ENCODE results near the gene COL4A2.

COL4A2 gene

GRCh38 chr13:110271313-110271712 lies 35.8 kb upstream of the COL4A2 start:
- no peak overlapping the region for H3K27ac ChIP-seq
- no peak for DNase-seq (ENCODE audit: low read depth, low spot score)

- DNase-seq (ENCODE audit: low read depth, low spot score), result no peak
- H3K27ac ChIP-seq, result no peak overlapping the region
Observed at GRCh38 chr13:110272227-110272626, 34.9 kb upstream of the COL4A2 start.

GRCh38 chr13:110272651-110273050 lies 34.4 kb upstream of the COL4A2 start:
- H3K27ac ChIP-seq, result no peak overlapping the region

GRCh38 chr13:110273254-110273653 lies 33.8 kb upstream of the COL4A2 start:
- no peak for DNase-seq (ENCODE audit: low read depth, low spot score)
- no peak overlapping the region for H3K27ac ChIP-seq

More at GRCh38 chr13:110272651-110273050, 34.4 kb upstream of the COL4A2 start:
- no peak for DNase-seq (ENCODE audit: low read depth, low spot score)

- H3K27ac ChIP-seq, result no peak overlapping the region
- no peak for DNase-seq (ENCODE audit: low read depth, low spot score)
Observed at GRCh38 chr13:110274687-110275086, 32.4 kb upstream of the COL4A2 start.

- no peak for DNase-seq (ENCODE audit: low read depth, low spot score)
Observed at GRCh38 chr13:110275931-110276552, 31.0 kb upstream of the COL4A2 start.

GRCh38 chr13:110276553-110276950 lies 30.5 kb upstream of the COL4A2 start:
- no peak overlapping the region for H3K27ac ChIP-seq
- no peak for DNase-seq (ENCODE audit: low read depth, low spot score)

More at GRCh38 chr13:110275931-110276552, 31.0 kb upstream of the COL4A2 start:
- no peak overlapping the region for H3K27ac ChIP-seq

GRCh38 chr13:110277357-110277975 lies 29.6 kb upstream of the COL4A2 start:
- DNase-seq (ENCODE audit: low read depth, low spot score), result no peak
- no peak overlapping the region for H3K27ac ChIP-seq

GRCh38 chr13:110278859-110279258 lies 28.2 kb upstream of the COL4A2 start:
- no peak overlapping the region for H3K27ac ChIP-seq
- no peak for DNase-seq (ENCODE audit: low read depth, low spot score)

GRCh38 chr13:110279684-110280083 lies 27.4 kb upstream of the COL4A2 start:
- no peak overlapping the region for H3K27ac ChIP-seq
- no peak for DNase-seq (ENCODE audit: low read depth, low spot score)

GRCh38 chr13:110280231-110280813 lies 26.8 kb upstream of the COL4A2 start:
- H3K27ac ChIP-seq, result no peak overlapping the region
- no peak for DNase-seq (ENCODE audit: low read depth, low spot score)

GRCh38 chr13:110280985-110281688 lies 25.9 kb upstream of the COL4A2 start:
- no peak for DNase-seq (ENCODE audit: low read depth, low spot score)
- H3K27ac ChIP-seq, result no peak overlapping the region

- no peak overlapping the region for H3K27ac ChIP-seq
- DNase-seq (ENCODE audit: low read depth, low spot score), result no peak
Observed at GRCh38 chr13:110281736-110282135, 25.3 kb upstream of the COL4A2 start.

GRCh38 chr13:110282316-110282841 lies 24.7 kb upstream of the COL4A2 start:
- no peak for DNase-seq (ENCODE audit: low read depth, low spot score)

GRCh38 chr13:110283736-110284517 lies 23.2 kb upstream of the COL4A2 start:
- DNase-seq (ENCODE audit: low read depth, low spot score), result no peak
- no peak overlapping the region for H3K27ac ChIP-seq

More at GRCh38 chr13:110282316-110282841, 24.7 kb upstream of the COL4A2 start:
- no peak overlapping the region for H3K27ac ChIP-seq

- no peak overlapping the region for H3K27ac ChIP-seq
- no peak for DNase-seq (ENCODE audit: low read depth, low spot score)
Observed at GRCh38 chr13:110284779-110285484, 22.2 kb upstream of the COL4A2 start.

GRCh38 chr13:110285991-110286832 lies 20.9 kb upstream of the COL4A2 start:
- no peak overlapping the region for H3K27ac ChIP-seq
- no peak for DNase-seq (ENCODE audit: low read depth, low spot score)
